ENCODE measurements around the gene HMCN1. TPM values are rescaled to one million over a fixed set of nuclear protein-coding genes. Genes with fewer than 3 reads are reported as not detected.

HMCN1 gene
- total and polyA plus RNA-seq, 2 experiments from 2014 or later: 1.6 to 8.7 TPM

- TF ChIP-seq ZNF462 (CRISPR knock-in tag; IDR thresholded peaks at IDR 0.05): no peak
- no peak for TF ChIP-seq POLR2AphosphoS5 (IDR thresholded peaks at IDR 0.05; ENCODE audit: low read depth)
Measured at GRCh38 chr1:186239171-186239570, 505.0 kb downstream of the HMCN1 start (continued).

- Histone ChIP-seq H3K36me3 (ENCODE audit: insufficient read depth) (no peaks in the 10 kb centered on the region), H3K4me1 (ENCODE audit: insufficient read depth) (no peaks in the 10 kb centered on the region), H3K9me2 (ENCODE audit: insufficient read depth) (peaks cover 12% of the 10 kb centered on the region), H3F3A (replicated peaks; ENCODE audit: low read depth) (no peaks in the 10 kb centered on the region), H4K20me1 (replicated peaks; ENCODE audit: insufficient read depth) (no peaks in the 10 kb centered on the region), H3K79me2 (replicated peaks; ENCODE audit: insufficient read depth) (no peaks in the 10 kb centered on the region), H2AFZ (no peak overlapping the region), H3K4me3 (no peak overlapping the region), H3K27me3 (ENCODE audit: insufficient read depth) (no peaks in the 10 kb centered on the region), H3K4me2 (no peak overlapping the region), H3K27ac (ENCODE audit: low read depth) (no peak overlapping the region)
- H3K9me3 Mint-ChIP-seq: no peaks in the 10 kb centered on the region
- H3K27ac Mint-ChIP-seq: no peak overlapping the region
- no peak overlapping the region for H3K4me3 Mint-ChIP-seq
- ATAC-seq (no peak), DNase-seq (ENCODE audit: low spot score) (no peak)
- peaks cover 1% of the 10 kb centered on the region for H3K27me3 Mint-ChIP-seq (ENCODE audit: insufficient read depth, low read depth, poor library complexity)
- no peaks in the 10 kb centered on the region for H3K4me1 Mint-ChIP-seq
- no peaks in the 10 kb centered on the region for H3K36me3 Mint-ChIP-seq (ENCODE audit: low read depth)
- TF ChIP-seq EZH2 (IDR thresholded peaks at IDR 0.05; ENCODE audit: low read depth, unreplicated experiment) (no peak), ZNF331 (CRISPR knock-in tag; IDR thresholded peaks at IDR 0.05; ENCODE audit: low read depth) (no peak), CTCF (conservative IDR thresholded peaks at IDR 0.05; ENCODE audit: low read depth in 2 of 2) (no peak), NANOG (IDR thresholded peaks at IDR 0.05; ENCODE audit: borderline replicate concordance) (no peak), REST (IDR thresholded peaks at IDR 0.05; ENCODE audit: unreplicated experiment) (no peak), ETS1 (IDR thresholded peaks at IDR 0.05) (no peak), STAT1 (IDR thresholded peaks at IDR 0.05; ENCODE audit: unreplicated experiment) (no peak), EZH2phosphoT487 (IDR thresholded peaks at IDR 0.05; ENCODE audit: unreplicated experiment) (no peak), JUNB (IDR thresholded peaks at IDR 0.05; ENCODE audit: unreplicated experiment) (no peak), CREB1 (CRISPR knock-in tag; IDR thresholded peaks at IDR 0.05; ENCODE audit: low read depth) (no peak), POLR2AphosphoS5 (IDR thresholded peaks at IDR 0.05; ENCODE audit: low read depth) (no peak)
Measured at GRCh38 chr1:186240436-186240835, 506.2 kb downstream of the HMCN1 start.
